Natural killer cell treated with Interleukin-12 subunit alpha and Interleukin-12 subunit beta and Interleukin-15 and Interleukin-18, amount 100 ng/mL, for 72 hours (primary cell): ENCODE results near the gene FLT4. TPM values are rescaled to one million over a fixed set of nuclear protein-coding genes. Genes with fewer than 3 reads are reported as not detected.

Source experiments
- ATAC-seq, 2 donors: fragments of 150-1000 bp; cut with Tn5 transposase in 1 of 2; sonication (Bioruptor Pico), chemical (Tn5 transposase) in 1 of 2; 2 replicates each; pipeline ENCODE4 v1.10.0; 2021
- DNase-seq: peaks from one replicate; pipeline ENCODE4 v3.0.0; 2022; ENCODE audit warnings: low spot score
- H3K27ac Mint-ChIP-seq, 2 donors: 1 replicate in 1 of 2; 2 replicates in 1 of 2; pipeline ENCODE4 v1.8.0; 2022; ENCODE audit warnings: mixed read lengths in 2 of 2, mild to moderate bottlenecking in 1 of 2, moderate library complexity in 1 of 2
- H3K27me3 Mint-ChIP-seq, 2 donors: 1 replicate in 1 of 2; 2 replicates in 1 of 2; pipeline ENCODE4 v1.8.0; 2022; ENCODE audit warnings: mixed read lengths in 2 of 2
- H3K36me3 Mint-ChIP-seq: one replicate; pipeline ENCODE4 v1.8.0; 2022; ENCODE audit warnings: mixed read lengths
- H3K4me1 Mint-ChIP-seq, 2 donors: 1 replicate in 1 of 2; 2 replicates in 1 of 2; pipeline ENCODE4 v1.8.0; 2022; ENCODE audit warnings: low read depth in 2 of 2, mixed read lengths in 2 of 2, mild to moderate bottlenecking in 1 of 2
- H3K4me3 Mint-ChIP-seq: one replicate; pipeline ENCODE4 v1.8.0; 2022; ENCODE audit warnings: mixed read lengths
- H3K9me3 Mint-ChIP-seq: 2 replicates; pipeline ENCODE4 v1.8.0; 2022; ENCODE audit warnings: mixed read lengths
- total RNA-seq, 2 donors: library from RNA; stranded (reverse); gene quantifications; one replicate each; pipeline ENCODE4 v1.2.3, GENCODE V29; 2022

Gene FLT4
- total RNA-seq, 2 donors from 2014 or later: 0.26 to 0.47 TPM

- no peak overlapping the region for H3K4me3 Mint-ChIP-seq
- H3K27me3 Mint-ChIP-seq: peaks cover 0 to 11% of the 10 kb centered on the region in 2 donors
- H3K27ac Mint-ChIP-seq: no peak overlapping the region
- ATAC-seq (no peak), DNase-seq (no peak)
- H3K36me3 Mint-ChIP-seq: no peaks in the 10 kb centered on the region
- H3K4me1 Mint-ChIP-seq: peaks cover 0 to 10% of the 10 kb centered on the region in 2 donors
- H3K9me3 Mint-ChIP-seq: no peaks in the 10 kb centered on the region
These were observed 40.7 kb downstream of the FLT4 start for GRCh38 chr5:180608572-180609310.

- peak; percentile 38 for DNase-seq
- Mint-ChIP-seq H3K27ac (no peak overlapping the region), H3K9me3 (no peaks in the 10 kb centered on the region), H3K27me3 (peaks cover 0 to 11% of the 10 kb centered on the region in 2 donors), H3K4me1 (peaks cover 0 to 10% of the 10 kb centered on the region in 2 donors), H3K4me3 (no peak overlapping the region), H3K36me3 (no peaks in the 10 kb centered on the region)
- ATAC-seq: no peak
These were observed 41.4 kb downstream of the FLT4 start for GRCh38 chr5:180607861-180608571.

- H3K9me3 Mint-ChIP-seq: no peaks in the 10 kb centered on the region
- H3K4me1 Mint-ChIP-seq: peaks cover 0 to 10% of the 10 kb centered on the region in 2 donors
- H3K4me3 Mint-ChIP-seq: no peak overlapping the region
- H3K36me3 Mint-ChIP-seq: no peaks in the 10 kb centered on the region
- peaks cover 0 to 13% of the 10 kb centered on the region in 2 donors for H3K27me3 Mint-ChIP-seq
- peak; percentile 34 for DNase-seq
- no peak overlapping the region for H3K27ac Mint-ChIP-seq
- no peak for ATAC-seq
These were observed 43.1 kb downstream of the FLT4 start for GRCh38 chr5:180606215-180606785.

GRCh38 chr5:180605554-180606214 lies 43.7 kb downstream of the FLT4 start:
- ATAC-seq: no peak
- Mint-ChIP-seq H3K4me1 (peaks cover 0 to 10% of the 10 kb centered on the region in 2 donors), H3K4me3 (no peak overlapping the region), H3K27me3 (peaks cover 0 to 13% of the 10 kb centered on the region in 2 donors), H3K9me3 (no peaks in the 10 kb centered on the region), H3K27ac (no peak overlapping the region), H3K36me3 (no peaks in the 10 kb centered on the region)
- DNase-seq: peak; percentile 73

- H3K9me3 Mint-ChIP-seq: no peaks in the 10 kb centered on the region
- H3K4me1 Mint-ChIP-seq: peaks cover 0 to 10% of the 10 kb centered on the region in 2 donors
- H3K4me3 Mint-ChIP-seq: no peak overlapping the region
- H3K27me3 Mint-ChIP-seq: peaks cover 0 to 13% of the 10 kb centered on the region in 2 donors
- no peak for ATAC-seq
- no peak overlapping the region for H3K27ac Mint-ChIP-seq
- peak; percentile 26 for DNase-seq
- H3K36me3 Mint-ChIP-seq: no peaks in the 10 kb centered on the region
These were observed 45.1 kb downstream of the FLT4 start for GRCh38 chr5:180604271-180604670.

- H3K9me3 Mint-ChIP-seq: no peaks in the 10 kb centered on the region
- no peaks in the 10 kb centered on the region for H3K36me3 Mint-ChIP-seq
- H3K27ac Mint-ChIP-seq: no peak overlapping the region
- DNase-seq (peak; percentile 44), ATAC-seq (peak in 1 of 2 donors; percentile 9)
- H3K4me3 Mint-ChIP-seq: no peak overlapping the region
- peaks cover 0 to 13% of the 10 kb centered on the region in 2 donors for H3K27me3 Mint-ChIP-seq
- H3K4me1 Mint-ChIP-seq: peaks cover 0 to 10% of the 10 kb centered on the region in 2 donors
These were observed 46.3 kb downstream of the FLT4 start for GRCh38 chr5:180603076-180603594.

- Mint-ChIP-seq H3K4me1 (peaks cover 0 to 10% of the 10 kb centered on the region in 2 donors), H3K36me3 (no peaks in the 10 kb centered on the region), H3K27me3 (peaks cover 0 to 13% of the 10 kb centered on the region in 2 donors), H3K27ac (no peak overlapping the region), H3K9me3 (no peaks in the 10 kb centered on the region), H3K4me3 (no peak overlapping the region)
- no peak for ATAC-seq
- peak; percentile 41 for DNase-seq
These were observed 46.8 kb downstream of the FLT4 start for GRCh38 chr5:180602481-180603075.

GRCh38 chr5:180601591-180602480 lies 47.6 kb downstream of the FLT4 start:
- DNase-seq (peak; percentile 46), ATAC-seq (no peak)
- no peaks in the 10 kb centered on the region for H3K9me3 Mint-ChIP-seq
- H3K27ac Mint-ChIP-seq: no peak overlapping the region
- no peak overlapping the region for H3K4me3 Mint-ChIP-seq
- peaks cover 0 to 10% of the 10 kb centered on the region in 2 donors for H3K4me1 Mint-ChIP-seq
- no peaks in the 10 kb centered on the region for H3K36me3 Mint-ChIP-seq
- H3K27me3 Mint-ChIP-seq: peaks cover 0 to 13% of the 10 kb centered on the region in 2 donors

GRCh38 chr5:180600554-180601041 lies 48.8 kb downstream of the FLT4 start:
- H3K4me1 Mint-ChIP-seq: peaks cover 0 to 4% of the 10 kb centered on the region in 2 donors
- DNase-seq: peak; percentile 57

GRCh38 chr5:180599981-180600553 lies 49.3 kb downstream of the FLT4 start:
- H3K9me3 Mint-ChIP-seq: no peaks in the 10 kb centered on the region
- DNase-seq (peak; percentile 48), ATAC-seq (no peak)
- no peaks in the 10 kb centered on the region for H3K36me3 Mint-ChIP-seq
- peaks cover 0 to 4% of the 10 kb centered on the region in 2 donors for H3K4me1 Mint-ChIP-seq
- peaks cover 0 to 6% of the 10 kb centered on the region in 2 donors for H3K27me3 Mint-ChIP-seq
- H3K4me3 Mint-ChIP-seq: no peak overlapping the region
- no peak overlapping the region for H3K27ac Mint-ChIP-seq

More at GRCh38 chr5:180600554-180601041, 48.8 kb downstream of the FLT4 start:
- Mint-ChIP-seq H3K4me3 (no peak overlapping the region), H3K27ac (no peak overlapping the region), H3K9me3 (no peaks in the 10 kb centered on the region), H3K27me3 (peaks cover 0 to 8% of the 10 kb centered on the region in 2 donors), H3K36me3 (no peaks in the 10 kb centered on the region)
- no peak for ATAC-seq

- Mint-ChIP-seq H3K4me3 (no peak overlapping the region), H3K27me3 (peaks cover 0 to 6% of the 10 kb centered on the region in 2 donors), H3K4me1 (peaks cover 0 to 4% of the 10 kb centered on the region in 2 donors), H3K27ac (no peak overlapping the region), H3K36me3 (no peaks in the 10 kb centered on the region), H3K9me3 (no peaks in the 10 kb centered on the region)
- DNase-seq (peak; percentile 54), ATAC-seq (no peak)
These were observed 49.8 kb downstream of the FLT4 start for GRCh38 chr5:180599590-180599914.
